ENCODE data around the gene CCDC127. TPM values are rescaled to one million over a fixed set of nuclear protein-coding genes. Genes with fewer than 3 reads are reported as not detected.
A peak's percentile ranks its signal among the peaks of the same experiment; 100 is the strongest.

Gene CCDC127
- total and polyA plus RNA-seq, 2 of the 4 experiments (the other 2 are of a cell fraction): 3.2 to 3.9 TPM

DNA sequence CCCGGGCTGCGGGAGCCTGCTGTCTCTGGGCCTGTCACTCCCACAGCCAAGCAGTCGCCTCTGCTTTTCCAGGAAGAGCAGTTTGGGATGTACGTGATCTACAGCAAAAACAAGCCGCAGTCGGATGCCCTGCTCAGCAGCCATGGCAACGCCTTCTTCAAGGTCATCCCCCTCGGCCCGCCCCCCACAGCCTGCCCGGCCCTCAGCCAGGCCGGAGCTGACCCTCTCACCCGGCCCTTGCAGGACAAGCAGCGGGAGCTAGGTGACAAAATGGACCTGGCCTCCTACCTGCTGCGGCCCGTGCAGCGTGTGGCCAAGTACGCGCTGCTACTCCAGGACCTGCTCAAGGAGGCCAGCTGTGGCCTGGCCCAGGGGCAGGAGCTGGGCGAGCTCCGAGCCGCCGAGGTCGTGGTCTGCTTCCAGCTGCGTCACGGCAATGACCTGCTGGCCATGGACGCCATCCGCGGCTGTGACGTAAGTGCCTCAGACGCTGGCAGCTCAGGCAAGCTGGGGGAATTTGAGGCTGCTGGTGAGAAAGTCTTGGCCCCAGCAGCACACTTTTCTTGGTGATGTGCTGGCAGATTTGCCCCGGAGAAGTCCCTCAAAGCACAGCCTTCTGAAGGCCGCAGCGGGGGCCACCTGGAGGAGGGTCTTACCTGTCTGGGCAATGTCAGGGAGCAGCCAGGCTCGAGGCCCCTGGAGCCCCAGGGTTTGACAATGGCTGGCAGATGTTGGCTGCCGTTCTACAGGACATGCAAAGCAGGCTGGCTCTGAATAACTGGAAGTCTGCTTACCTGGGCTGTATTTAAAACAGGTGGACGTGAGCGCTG, 46.8 kb downstream of the CCDC127 start:
- dilution Hi-C loops (cut with HindIII; ENCODE audit: low sequenced_read_pairs, unreplicated experiment) (no loop called here), in situ Hi-C loops (cut with MboI; ENCODE audit: low sequenced_read_pairs) (no loop called here), intact Hi-C loops (cut with micrococcal nuclease) (no loop called here)
- Histone ChIP-seq H2AK9ac (replicated peaks; ENCODE audit: low read depth, low read length, poor library complexity) (no peak overlapping the region), H2BK20ac (ENCODE audit: low read depth, low read length) (no peak overlapping the region), H3K9me1 (ENCODE audit: insufficient read depth, low read length) (peaks cover 24% of the 10 kb centered on the region; the same call in 1 of the 2 replicates), H3K36me3 (ENCODE audit: control insufficient read depth, insufficient read depth, low read length) (no peaks in the 10 kb centered on the region), H3K23ac (ENCODE audit: low read depth, low read length) (no peak overlapping the region), H4K91ac (ENCODE audit: insufficient read depth, low read depth, low read length) (no peak overlapping the region), H2AK5ac (ENCODE audit: low read depth, low read length) (peak overlapping the region; percentile 51; the same call in 1 of the 2 replicates), H4K20me1 (ENCODE audit: insufficient read depth, low read length) (no peaks in the 10 kb centered on the region), H3K4me1 (ENCODE audit: control insufficient read depth, insufficient read depth, low read length) (peaks cover 19% of the 10 kb centered on the region), H4K8ac (ENCODE audit: low read depth in 2 of 2, low read length in 2 of 2) (no peak overlapping the region), H2BK5ac (ENCODE audit: low read depth, low read length, poor library complexity, severe bottlenecking) (no peak overlapping the region), H2BK120ac (ENCODE audit: low read depth, low read length) (0 out of 2 replicates have a peak overlapping the region, but pooled peaks have one; percentile 49), H3K4ac (ENCODE audit: low read depth, low read length) (no peak overlapping the region), H3K18ac (ENCODE audit: low read depth, low read length) (no peak overlapping the region), H3K9me3 (ENCODE audit: control insufficient read depth, insufficient read depth, low read length) (no peaks in the 10 kb centered on the region), H3K9ac (ENCODE audit: low read depth, low read length) (no peak overlapping the region), H2BK15ac (ENCODE audit: low read depth, low read length) (no peak overlapping the region; the same call in 2 of the 3 replicates), H3K79me1 (ENCODE audit: low read depth in 1 of 2, low read length in 2 of 2) (no peaks in the 10 kb centered on the region; a peak in 1 of 4 replicates), H3K56ac (ENCODE audit: extremely low read depth, insufficient read depth, low read length) (no peak overlapping the region), H3K27ac (ENCODE audit: insufficient read depth, low read length) (no peak overlapping the region), H3K4me3 (ENCODE audit: insufficient read depth, low read depth, low read length) (no peak overlapping the region), H4K5ac (ENCODE audit: low read depth, low read length) (no peak overlapping the region), H3K4me2 (ENCODE audit: low read depth, low read length) (no peak overlapping the region), H2AFZ (replicated peaks; ENCODE audit: low read length, poor library complexity) (no peak overlapping the region), H3K27me3 (ENCODE audit: control insufficient read depth, insufficient read depth, low read length) (peaks cover 3% of the 10 kb centered on the region; the same call in 1 of the 2 replicates), H3K14ac (replicated peaks; ENCODE audit: low read depth, low read length) (no peak overlapping the region)
- ATAC-seq (ENCODE audit: low read depth): no peak
- TF ChIP-seq RCOR1 (IDR thresholded peaks at IDR 0.05; ENCODE audit: insufficient replicate concordance, low read length) (no peak), SMC3 (IDR thresholded peaks at IDR 0.05; ENCODE audit: low read depth, low read length) (no peak), CTCF (conservative IDR thresholded peaks at IDR 0.05; ENCODE audit: low read depth, low read length) (no peak), FOS (IDR thresholded peaks at IDR 0.05; ENCODE audit: low read depth, low read length) (no peak), RAD21 (IDR thresholded peaks at IDR 0.05; ENCODE audit: low read length) (no peak), MXI1 (IDR thresholded peaks at IDR 0.05; ENCODE audit: borderline replicate concordance, low read depth, low read length) (no peak), NFE2L2 (IDR thresholded peaks at IDR 0.05; ENCODE audit: low read depth, low read length) (no peak), MAFK (IDR thresholded peaks at IDR 0.05; ENCODE audit: low read depth, low read length) (no peak), MAZ (IDR thresholded peaks at IDR 0.05; ENCODE audit: borderline replicate concordance, low read depth, low read length) (no peak)
- TF ChIP-seq, protein P1, sequence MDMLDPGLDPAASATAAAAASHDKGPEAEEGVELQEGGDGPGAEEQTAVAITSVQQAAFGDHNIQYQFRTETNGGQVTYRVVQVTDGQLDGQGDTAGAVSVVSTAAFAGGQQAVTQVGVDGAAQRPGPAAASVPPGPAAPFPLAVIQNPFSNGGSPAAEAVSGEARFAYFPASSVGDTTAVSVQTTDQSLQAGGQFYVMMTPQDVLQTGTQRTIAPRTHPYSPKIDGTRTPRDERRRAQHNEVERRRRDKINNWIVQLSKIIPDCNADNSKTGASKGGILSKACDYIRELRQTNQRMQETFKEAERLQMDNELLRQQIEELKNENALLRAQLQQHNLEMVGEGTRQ (IDR thresholded peaks at IDR 0.05; ENCODE audit: low read depth, low read length): no peak
- DNase-seq: no peak
- WGBS, 2 experiments (ENCODE audit: extremely low coverage in 2 of 2, insufficient read length in 1 of 2): 89% methylated on average over 23 of the region's 37 CpGs; no CpG with 5 or more reads in 1 of the 2 experiments
- POLR2A ChIA-PET (ENCODE audit: unreplicated experiment): no interaction called here
- CTCF ChIA-PET: interaction anchor here (3.2 kb wide), 1 partner anchor 17 kb away, joined by 19 read pairs; no protein-coding TSS in a partner anchor
- BruUV-seq (replicated peaks): no TSS peak
